RPMI7951 (cell line): ENCODE results near the gene VIPR1. TPM values are rescaled to one million over a fixed set of nuclear protein-coding genes. Genes with fewer than 3 reads are reported as not detected.
"Not testable (repeated sequence)": the region's sequence is repeated elsewhere in the genome, so short reads cannot be mapped to it uniquely, and the experiment has no call there.

Experiments
- DNase-seq: peaks from one replicate; pipeline ENCODE4 v3.0.0-alpha.2; 2012; ENCODE audit warnings: low read depth
- total RNA-seq: library from RNA; depleted of rRNA; stranded (reverse); fragments of >200 nt; shearing (Covaris generic); gene quantifications from 2 replicates; pipeline ENCODE4 v1.2.3, GENCODE V29; 2014; rRNA removed

The VIPR1 gene
- total RNA-seq, 1 experiment from 2014 or later, result 186 TPM

GRCh38 chr3:42579346-42579745 lies 76.9 kb downstream of the VIPR1 start:
- not testable (repeated sequence) for DNase-seq

- DNase-seq, result no peak
Measured at GRCh38 chr3:42581400-42581708, 78.9 kb downstream of the VIPR1 start.

GRCh38 chr3:42581709-42582473 lies 79.4 kb downstream of the VIPR1 start, which contains the start of gene SEC22C:
TSS of gene SEC22C (minus strand) at chr3:42581967. CDS start at chr3:42569046, 12,921 bp downstream.
- peak; percentile 94 for DNase-seq

- no peak for DNase-seq
Measured at GRCh38 chr3:42582474-42583070, 80.1 kb downstream of the VIPR1 start.

Other genes starting within 250 kb of the VIPR1 start
- gene CCK, start 236.5 kb upstream of the VIPR1 start, total RNA-seq, result 1.6 and 7.7 TPM in 2 replicates
- gene LYZL4, start 92.0 kb upstream of the VIPR1 start, total RNA-seq, result 1.5 and 1.6 TPM in 2 replicates
- 100 and 113 TPM in 2 replicates for gene SEC22C, start 79.3 kb downstream of the VIPR1 start, total RNA-seq
- 59.2 and 67.4 TPM in 2 replicates for gene SS18L2, start 88.2 kb downstream of the VIPR1 start, total RNA-seq
- gene NKTR, start 98.0 kb downstream of the VIPR1 start, total RNA-seq, result 21.5 and 28.0 TPM in 2 replicates
- 8.8 and 13.5 TPM in 2 replicates for gene ZBTB47, start 151.1 kb downstream of the VIPR1 start, total RNA-seq
- gene KLHL40, start 182.9 kb downstream of the VIPR1 start, total RNA-seq, result not detected in 2 replicates
- gene HHATL, start 200.2 kb downstream of the VIPR1 start, total RNA-seq, result not detected in 2 replicates